ENCODE results near the gene MGAT1.
"Not testable (repeated sequence)": the region's sequence is repeated elsewhere in the genome, so short reads cannot be mapped to it uniquely, and the experiment has no call there.

The MGAT1 gene

DNA sequence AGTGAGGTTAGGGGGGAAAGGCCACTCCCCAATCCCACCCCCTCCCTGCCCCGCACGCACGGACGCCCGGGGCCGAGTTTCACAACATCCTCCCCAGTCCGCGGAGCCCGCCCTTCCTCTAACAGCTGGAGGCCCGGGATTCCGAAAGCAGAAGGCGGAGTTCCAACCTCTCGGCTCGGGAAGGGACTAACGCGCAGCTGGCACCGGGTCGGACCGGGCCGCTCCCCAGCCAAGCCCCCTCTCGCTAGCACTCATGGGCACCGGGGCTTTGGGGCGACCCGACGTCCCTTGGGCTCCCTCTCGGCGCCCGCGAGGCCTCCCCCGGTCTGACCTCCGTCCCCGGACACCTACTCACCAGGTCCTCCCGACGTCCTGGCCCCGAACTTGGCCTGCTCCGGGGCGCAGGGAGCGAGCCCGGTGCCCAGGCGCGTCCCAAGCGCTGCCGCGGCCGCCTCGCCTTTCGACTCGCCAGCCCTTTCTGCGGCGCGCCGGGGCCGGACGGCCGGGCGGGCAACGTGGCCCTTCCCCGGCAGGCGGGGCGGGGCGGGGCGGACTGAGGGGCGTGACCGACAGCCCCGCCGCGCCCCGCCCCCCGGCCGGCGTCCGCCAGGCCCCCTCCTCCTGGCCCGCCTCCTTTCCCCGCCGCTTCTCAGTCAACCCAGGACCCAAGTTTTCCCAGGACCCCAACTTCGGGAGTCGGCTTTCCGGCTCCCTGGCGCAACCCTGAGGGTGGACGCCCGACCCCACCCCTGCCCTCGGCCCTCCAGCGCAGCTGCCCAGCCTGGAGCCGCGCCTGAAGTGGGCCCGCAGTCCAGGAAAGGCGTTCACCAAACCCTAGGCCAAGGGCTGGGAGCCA lies at the start of gene MGAT1:
MGAT1 (minus strand) TSS at position 482 of the 856 bp plus-strand sequence. CDS start 9,835 bp downstream, outside the sequence.
- DNase-seq = peak; percentile 89

DNA sequence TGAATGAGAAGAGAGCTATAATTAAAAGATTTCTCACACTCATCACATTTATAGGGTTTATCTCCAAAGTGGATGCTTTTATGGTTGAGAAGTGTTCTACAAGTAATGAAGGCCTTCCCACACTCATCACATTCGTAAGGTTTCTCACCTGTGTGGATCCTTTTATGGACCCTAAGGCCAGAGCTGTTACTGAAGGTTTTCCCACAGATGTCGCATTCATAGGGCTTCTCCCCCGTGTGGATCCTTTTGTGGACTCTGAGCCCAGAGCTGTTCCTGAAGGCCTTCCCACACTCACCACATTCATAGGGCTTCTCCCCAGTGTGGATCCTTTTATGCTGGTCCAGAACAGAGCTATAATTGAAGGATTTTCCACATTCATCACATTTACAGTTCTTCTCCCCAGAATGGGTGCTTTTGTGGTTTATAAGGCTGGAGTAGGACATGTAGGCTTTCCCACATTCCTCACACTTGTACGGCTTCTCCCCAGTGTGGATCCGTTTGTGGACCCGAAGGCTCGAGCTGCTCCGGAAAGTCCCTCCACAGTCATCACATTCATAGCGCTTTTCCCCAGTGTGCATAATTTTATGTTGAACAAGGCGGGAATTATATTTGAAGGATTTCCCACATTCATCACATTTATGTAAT lies 48.0 kb upstream of the MGAT1 start:
- no peak for DNase-seq

DNA sequence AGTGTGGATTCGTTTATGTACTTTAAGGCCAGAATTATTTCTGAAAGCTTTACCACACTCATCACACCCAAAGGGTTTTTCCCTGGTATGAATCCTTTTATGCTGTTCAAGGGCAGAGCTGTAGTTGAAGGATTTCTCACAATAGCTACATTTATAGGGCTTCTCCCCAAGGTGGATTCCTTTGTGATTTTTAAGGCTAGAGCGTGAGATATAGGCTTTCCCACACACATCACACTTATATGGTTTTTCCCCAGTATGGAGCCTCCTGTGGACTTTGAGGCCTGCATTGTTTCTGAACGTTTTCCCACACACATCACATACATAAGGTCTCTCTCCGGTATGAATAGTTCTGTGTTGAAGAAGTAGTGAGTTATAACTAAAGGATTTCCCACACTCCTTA lies 47.2 kb upstream of the MGAT1 start:
- no peak for DNase-seq

DNA sequence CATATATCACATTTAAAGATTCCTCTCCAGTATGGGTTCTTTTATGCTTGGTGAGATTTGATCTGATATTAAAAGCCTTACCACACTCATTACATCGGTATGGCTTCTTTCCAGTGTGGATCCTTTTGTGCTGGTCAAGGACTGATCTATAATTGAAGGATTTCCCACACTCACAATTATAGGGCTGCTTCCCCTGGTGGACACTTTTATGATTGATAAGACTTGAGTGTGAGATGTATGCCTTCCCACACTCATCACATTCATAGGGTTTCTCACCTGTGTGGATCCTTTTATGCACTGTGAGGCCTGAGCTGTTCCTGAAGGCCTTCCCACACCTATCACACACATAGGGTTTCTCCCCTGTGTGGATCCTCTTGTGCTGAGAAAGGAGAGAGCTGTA lies 46.3 kb upstream of the MGAT1 start:
- DNase-seq = no peak

DNA sequence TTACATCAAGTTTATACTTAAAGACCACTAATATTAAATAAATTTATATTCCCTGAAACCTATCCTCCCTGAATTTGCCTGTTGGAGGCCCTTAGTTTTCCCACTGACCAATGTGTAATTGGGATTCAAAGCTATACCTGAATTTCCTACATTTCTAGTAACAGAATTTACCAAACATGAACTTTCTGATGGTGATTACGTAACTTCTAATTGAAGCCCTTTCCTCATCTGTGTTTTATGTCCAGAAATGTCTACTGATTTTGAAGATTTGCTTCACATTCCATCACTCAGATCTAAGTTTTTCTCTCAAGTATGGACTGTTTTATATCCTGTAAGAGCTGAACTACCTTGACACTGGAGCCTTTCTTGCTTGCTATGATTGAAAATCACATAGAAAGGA lies 45.7 kb upstream of the MGAT1 start:
- no peak for DNase-seq

DNA sequence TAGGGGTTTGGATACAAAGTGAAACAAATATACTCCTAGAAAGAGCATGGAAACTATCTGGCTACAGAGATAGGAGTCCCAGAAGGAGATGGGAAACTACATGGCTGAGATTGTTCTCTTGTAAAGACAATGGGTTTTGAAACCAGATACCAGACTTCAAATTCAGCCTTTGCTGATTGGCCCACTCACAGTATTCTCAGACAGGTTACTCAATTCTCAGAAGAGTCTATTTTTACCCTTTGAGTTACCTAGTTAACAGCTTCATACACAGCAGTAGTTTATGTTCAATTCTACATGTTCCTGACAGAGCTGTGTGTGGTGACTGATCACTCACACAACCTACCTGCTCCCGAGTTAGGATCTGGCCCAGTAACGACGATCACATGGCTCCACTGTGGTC lies 44.4 kb upstream of the MGAT1 start:
- no peak for DNase-seq

DNA sequence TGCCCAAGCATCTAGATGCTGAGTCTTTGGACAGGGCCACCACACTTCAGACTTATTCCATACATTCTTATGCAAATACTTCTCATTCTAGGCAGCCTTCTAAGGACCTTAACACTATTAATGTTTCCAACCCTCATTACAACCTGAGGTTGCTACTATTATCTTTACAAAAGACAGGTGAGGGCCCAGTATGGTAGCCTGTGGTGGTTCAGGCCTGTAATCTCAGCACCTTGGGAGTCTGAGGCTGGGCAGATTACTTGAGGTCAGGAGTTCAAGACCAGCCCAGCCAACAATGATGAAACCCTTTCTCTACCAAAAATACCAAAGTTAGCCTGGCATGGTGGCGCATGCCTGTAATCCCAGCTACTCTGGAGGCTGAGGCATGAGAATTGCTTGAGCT lies 42.3 kb upstream of the MGAT1 start:
- DNase-seq = no peak

DNA sequence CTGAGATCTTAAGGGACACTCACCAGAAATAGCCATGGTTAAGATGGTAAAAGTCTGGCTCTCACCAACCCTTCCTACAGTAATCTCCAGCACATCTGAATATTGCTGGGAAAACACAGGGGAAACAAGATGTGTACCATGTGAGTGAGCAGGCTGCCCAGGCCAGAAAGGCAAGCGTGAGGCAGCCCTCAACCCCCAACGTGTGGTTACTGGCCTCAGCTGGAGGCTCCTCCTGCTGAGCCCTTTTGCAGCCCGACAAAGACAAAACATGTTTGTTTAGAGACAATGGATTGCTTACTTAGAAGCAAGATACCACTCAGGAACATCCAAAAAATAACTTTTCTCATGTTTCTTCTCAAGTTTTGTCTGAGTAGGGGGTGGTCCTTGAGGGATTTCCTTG lies 41.8 kb upstream of the MGAT1 start:
- DNase-seq = no peak

DNA sequence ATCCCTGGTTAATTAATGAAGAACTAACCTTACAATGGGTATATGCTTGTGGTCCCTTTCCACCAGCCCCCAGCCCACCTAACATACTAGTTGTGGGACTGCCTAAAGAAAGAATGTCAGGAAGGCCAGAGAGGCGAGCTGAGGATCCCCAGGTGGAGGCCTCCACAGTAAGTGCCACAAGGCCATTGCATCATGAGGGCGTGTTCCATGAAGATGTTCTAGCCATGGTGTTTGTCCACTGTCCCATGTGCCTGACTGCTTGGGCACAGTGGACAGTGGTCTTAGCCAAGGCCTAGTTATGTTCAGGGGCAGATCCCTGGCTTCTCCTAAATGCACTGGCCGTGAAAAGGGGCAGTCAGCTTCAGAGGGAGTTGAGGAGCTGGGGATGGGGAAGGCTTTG lies 37.3 kb upstream of the MGAT1 start:
- no peak for DNase-seq

DNA sequence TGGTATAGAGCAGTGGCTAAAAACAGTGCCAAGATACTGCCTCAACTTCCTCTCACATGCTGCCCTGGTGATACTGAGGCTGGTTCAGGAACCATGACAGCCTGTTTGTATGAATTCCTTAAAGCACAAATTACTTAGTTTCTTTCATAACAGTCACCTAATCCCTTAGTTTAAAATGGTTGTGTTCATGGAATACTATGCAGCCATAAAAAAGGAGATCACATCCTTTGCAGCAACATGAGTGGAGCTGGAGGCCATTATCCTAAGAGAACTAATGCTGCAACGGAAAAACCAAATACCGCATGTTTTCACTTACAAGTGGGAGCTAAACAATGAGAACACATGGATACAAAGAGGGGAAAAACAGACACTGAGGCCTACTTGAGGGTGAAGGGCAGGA lies 36.6 kb upstream of the MGAT1 start:
- DNase-seq = no peak

DNA sequence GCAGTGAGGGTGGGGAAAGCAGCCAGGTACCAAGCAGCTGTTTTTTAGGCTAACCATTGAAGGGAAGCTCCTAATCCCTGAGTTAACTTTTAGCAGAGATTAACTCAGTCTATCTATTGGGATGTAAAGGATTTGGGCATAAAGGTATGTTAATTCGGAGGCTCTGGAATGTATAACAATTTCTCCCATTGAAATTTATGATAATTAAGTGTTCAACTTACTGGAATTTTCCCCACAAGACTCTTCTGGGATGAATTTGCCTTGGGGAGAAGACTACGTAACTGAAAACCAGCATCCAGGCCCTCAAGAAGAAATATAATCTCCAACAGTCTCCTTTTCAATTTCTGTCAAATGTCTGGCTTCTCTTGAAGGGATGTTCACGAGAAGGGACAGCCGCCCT lies 34.9 kb upstream of the MGAT1 start:
- no peak for DNase-seq

DNA sequence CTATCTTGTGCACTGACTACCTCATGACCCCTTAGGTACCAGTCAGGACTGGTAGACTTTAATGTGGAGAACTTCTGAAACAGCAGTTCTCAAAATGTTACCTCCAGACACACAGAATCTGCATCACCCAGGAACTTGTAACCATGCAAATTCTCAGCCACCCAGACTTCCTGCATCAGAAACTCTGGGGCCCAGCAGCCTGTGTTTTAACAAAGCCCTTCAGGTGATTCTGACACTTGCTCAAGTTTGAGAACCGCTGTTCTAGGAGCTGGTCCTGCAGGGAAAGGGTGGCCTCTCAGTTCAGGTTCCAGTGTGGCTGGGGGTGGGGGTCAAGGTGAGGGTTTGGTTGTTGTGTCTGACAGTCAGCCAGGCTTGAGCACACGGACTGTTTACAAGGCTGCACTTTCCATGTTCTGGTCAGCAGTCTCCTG lies 30.0 kb upstream of the MGAT1 start:
- no peak for DNase-seq

DNA sequence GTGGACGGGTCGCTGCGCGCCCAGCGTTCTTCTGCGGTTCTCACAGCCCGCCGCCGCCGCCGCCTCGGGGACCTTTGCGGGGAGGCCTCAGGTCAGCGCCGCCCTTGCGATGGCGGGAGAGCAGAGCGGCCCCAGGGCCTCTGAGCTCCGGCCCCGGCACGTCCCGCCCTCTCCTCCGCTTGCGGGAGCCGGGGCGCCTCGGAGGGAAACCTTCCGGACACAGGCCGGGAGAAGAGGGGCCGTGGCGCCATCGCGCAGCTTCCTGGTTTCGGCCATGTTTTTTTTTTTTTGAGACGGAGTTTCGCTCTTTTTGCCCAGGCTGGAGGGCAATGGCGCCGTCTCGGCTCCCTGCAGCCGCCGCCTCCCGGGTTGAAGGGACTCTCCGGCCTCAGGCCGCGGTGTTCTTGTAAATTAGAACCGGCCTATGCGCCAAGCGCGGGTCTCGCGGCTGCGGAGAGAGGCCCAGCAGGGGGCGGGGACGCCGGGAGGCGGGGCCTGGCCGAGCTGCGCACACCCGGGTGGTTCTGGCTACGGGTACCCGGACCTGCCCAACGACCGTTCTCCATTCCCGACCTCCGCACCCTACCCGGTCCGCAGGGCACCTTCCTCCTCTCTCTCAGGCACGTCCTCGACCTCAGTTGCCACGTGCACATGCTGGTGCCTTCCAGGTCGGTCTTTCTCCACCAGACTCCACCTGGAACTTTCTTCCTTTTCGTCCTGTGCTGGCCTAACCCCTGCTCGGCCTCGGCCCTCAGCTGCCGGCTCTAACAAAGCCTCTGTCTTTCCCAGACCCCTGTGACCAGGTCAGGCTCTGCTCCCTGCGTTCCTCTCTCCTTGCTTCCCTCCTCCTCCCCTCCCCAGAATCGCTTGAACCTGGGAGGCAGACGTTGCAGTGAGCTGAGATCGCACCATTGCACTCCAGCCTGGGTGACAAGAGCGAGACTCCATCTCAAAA lies 28.8 kb upstream of the MGAT1 start:
- peak; percentile 74 for DNase-seq

DNA sequence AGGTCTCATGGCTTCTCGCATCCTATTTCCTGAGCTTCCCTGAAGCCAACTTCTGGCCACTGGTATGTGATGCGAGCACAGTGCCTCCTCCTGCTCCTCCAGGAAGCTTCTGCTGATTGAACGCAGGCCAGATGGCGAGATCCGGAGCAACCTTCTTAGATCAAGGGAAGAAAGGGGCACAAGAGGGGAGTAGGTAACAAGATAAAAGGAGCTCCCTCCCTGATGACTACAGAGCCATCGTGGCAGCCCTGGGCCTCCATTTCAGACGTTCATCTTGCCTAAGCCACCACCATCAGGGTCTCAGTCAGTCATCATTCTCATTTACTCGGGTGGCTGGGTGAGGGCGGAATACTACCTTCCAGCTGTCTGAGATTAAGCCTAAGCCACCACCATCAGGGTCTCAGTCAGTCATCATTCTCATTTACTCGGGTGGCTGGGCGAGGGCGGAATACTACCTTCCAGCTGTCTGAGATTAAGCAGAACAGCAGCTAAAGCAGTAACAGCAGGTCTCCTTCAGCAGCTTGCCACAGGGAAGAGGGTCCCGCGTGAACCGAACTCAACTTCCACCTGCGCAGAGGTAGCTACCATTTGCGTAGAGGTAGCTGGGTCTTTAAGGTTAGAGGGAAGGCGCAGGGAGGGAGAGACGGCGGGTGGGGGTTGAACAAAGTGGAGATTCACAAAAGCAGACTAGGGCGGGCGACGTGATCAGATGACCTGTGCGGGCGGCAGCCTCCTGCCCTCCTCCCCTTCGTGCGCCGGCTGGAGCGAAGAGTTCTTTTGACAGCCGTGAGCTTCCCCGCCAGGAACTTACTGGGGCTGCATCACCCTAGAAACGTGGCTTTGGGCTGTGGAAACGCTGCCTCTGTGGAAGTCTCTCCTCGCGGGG lies 27.9 kb upstream of the MGAT1 start:
- no peak for DNase-seq

DNA sequence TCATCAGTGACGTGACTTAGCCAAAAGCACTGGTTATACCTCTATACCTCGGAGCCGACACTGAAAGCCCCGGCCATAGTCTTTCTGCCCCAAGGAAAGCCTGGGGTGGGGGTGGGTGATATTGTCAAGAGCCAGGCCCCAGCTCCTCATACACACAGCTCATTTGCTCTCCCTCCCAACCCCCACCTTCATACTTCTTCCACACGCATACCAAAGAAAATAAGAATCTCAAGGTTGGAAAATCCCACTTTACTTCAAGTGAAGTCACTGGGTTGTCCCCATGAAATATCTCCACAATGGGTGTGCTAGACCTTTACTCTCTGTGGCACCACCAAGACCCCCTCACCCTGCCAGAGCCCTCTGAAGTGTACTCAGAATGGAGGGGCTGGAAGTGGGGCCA lies 27.1 kb upstream of the MGAT1 start:
- DNase-seq = no peak

DNA sequence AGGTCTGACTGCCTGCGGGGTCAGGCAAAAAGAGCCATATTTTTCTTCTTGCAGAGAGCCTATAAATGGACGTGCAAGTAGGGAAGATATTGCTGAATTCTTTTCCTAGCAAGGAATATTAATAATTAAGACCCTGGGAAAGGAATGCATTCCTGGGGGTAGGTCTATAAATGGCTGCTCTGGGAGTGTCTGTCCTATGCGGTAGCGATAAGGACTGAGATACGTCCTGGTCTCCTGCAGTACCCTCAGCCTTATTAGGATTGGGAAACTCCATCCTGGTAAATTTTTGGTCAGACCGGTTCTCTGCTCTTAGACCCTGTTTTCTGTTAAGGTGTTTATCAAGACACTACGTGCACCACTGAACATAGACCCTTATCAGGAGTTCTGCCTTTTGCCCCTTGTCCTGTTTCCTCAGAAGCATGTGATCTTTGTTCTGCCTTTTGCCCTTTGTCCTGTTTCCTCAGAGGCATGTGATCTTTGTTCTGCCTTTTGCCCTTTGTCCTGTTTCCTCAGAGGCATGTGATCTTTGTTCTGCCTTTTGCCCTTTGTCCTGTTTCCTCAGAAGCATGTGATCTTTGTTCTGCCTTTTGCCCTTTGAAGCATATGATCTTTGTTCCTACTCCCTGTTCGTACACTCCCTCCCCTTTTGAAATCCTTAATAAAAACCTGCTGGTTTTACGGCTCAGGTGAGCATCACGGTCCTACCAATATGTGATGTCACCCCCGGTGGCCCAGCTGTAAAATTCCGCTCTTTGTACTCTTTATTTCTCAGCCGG lies 26.3 kb upstream of the MGAT1 start:
- not testable (repeated sequence) for DNase-seq

DNA sequence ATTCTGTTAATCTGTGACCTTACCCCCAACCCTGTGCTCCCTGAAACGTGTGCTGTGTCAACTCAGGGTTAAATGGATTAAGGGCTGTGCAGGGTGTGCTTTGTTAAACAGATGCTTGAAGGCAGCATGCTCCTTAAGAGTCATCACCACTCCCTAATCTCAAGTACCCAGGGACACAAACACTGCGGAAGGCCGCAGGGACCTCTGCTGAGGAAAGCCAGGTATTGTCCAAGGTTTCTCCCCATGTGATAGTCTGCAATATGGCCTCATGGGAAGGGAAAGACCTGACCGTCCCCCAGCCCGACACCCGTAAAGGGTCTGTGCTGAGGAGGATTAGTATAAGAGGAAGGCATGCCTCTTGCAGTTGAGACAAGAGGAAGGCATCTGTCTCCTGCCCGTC lies 24.8 kb upstream of the MGAT1 start:
- not testable (repeated sequence) for DNase-seq

DNA sequence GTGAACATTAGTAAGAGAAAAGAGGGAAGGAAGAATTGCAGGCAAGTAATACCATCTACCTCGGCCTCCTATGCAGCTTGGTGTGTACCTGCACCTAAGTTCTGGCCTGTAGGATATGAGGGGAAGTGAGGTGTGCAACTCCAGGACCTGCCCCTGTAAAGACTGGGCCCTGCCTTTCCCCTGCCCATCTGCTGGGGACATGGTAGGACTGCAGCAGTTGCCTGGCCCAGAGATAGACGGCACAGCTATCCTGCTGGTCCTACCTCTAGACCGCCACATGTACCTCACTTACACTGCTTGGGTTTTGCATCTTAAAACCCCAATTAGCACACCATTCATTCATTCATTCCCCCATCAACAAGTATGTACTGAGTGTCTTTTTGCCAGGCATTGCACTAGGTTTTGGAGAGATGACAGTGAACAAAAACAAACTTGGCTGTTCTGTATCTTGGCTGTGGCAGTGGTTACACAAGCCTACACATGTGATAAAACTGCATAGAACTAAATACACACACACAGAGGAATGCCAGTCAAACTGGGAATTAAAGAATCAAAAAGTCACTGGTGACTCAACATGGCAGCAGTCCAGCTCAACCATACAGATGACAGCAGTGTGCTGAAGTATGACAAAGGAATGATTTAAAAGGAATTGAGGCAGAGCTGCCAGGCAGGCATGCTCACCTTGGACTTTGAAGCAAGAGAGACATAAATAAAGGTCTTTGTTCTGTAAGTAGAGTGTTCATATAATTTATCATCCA lies 23.3 kb upstream of the MGAT1 start:
- DNase-seq = peak; percentile 78

DNA sequence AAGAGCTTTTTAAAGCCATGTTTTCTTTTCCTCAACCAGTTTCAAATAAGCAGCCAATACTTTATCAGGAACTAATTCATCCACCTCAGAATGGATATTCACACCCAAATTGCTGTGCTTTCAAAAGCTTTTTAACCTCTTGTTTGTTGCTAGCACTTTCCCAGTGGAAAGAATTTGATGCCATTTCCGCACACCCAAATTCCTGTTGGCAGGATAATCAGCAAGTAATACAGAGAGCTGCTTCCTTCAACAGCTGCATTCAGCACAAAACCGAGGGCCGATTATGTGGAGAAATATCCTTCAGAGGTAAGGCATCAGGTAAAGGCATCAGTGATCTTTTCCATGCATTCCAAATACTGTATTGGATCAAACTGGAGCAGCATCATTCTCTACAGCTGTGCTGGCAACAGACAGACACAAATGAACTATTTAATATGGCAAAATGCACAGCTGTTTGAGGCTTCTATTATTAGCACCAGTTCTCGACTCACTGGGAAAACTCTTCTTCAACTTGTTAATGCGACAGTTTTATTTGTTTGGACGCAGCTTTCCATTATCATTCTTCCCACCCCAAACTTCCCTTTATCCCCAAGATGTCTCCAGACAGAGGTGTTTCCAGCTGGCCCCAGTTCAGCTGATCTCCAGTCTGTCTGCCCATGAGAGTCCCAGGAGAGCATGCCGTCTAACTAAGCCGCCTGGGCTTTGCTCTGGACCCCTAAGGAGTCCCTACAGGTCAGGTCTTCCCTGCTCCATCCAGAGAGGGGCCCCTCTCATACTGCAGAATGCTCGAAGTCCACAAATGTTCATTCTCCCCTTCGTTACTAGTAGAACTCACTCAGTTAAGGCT lies 22.2 kb upstream of the MGAT1 start:
- no peak for DNase-seq

All from EL (cell line).